HCT116 (cell line): ENCODE data around the gene BCKDHB. TPM values are rescaled to one million over a fixed set of nuclear protein-coding genes. Genes with fewer than 3 reads are reported as not detected.

Experiments used
- ATAC-seq: fragments of 200-7000 bp; cut with Tn5 transposase; 2 replicates; pipeline ENCODE4 v1.9.1; 2020; ENCODE audit warnings: mild to moderate bottlenecking, moderate library complexity
- BruUV-seq: library from RNA; stranded (reverse); fragments of 400-500 nt; replicated peaks from 2 replicates; lab custom pipeline; 2021; lab: Mats Ljungman, UMichigan
- CTCF ChIA-PET: fragments of 300-600 bp; sonication (Branson Sonifier 250); formaldehyde crosslinking; loops from one replicate; lab custom pipeline; 2021; ENCODE audit warnings: antibody characterized with exemption; lab: Charles Lee
- POLR2A ChIA-PET: fragments of 300-600, 350-600 bp; sonication (Branson Sonifier 250); formaldehyde crosslinking; loops from one replicate; lab custom pipeline; 2021; ENCODE audit warnings: antibody characterized with exemption; lab: Charles Lee
- RAD21 ChIA-PET, 2 experiments: fragments of 300-600 bp; sonication (Branson Sonifier 250); formaldehyde crosslinking; loops; one replicate each; lab custom pipeline; 2023; ENCODE audit warnings: low total read pairs in 2 of 2; ENCODE audit not compliant: uncharacterized antibody in 2 of 2, unreplicated experiment in 2 of 2, low non-redundant PET in 1 of 2; lab: Charles Lee
- DNase-seq: peaks from one replicate; pipeline ENCODE4 v3.0.0-alpha.2; 2010; ENCODE audit warnings: low read depth, low spot score
- H2AFZ ChIP-seq: fragments of 200-600 bp; shearing (Covaris generic), sonication (generic); 2 replicates; pipeline ENCODE4 v1.6.1; 2017; ENCODE audit warnings: low read depth, mixed run types, mixed read lengths, antibody characterized with exemption, low read length; ENCODE audit not compliant: poor library complexity, severe bottlenecking
- H3K27ac ChIP-seq: 2 replicates; pipeline ENCODE4 v1.5.1; 2012; ENCODE audit warnings: low read depth, low read length
- H3K27me3 ChIP-seq: fragments of 200-600 bp; sonication (generic); 2 replicates; pipeline ENCODE4 v1.6.1; 2016; ENCODE audit warnings: mixed run types, low read length, mixed read lengths; ENCODE audit not compliant: insufficient read depth
- H3K36me3 ChIP-seq, 2 experiments: fragments of 200-500 bp in 1 of 2; fragments of 200-600 bp in 1 of 2; sonication (Bioruptor generic) in 1 of 2; sonication (generic) in 1 of 2; 2 replicates each; pipeline versions ENCODE4 v1.5.1 to v1.6.1; 2014 to 2016; ENCODE audit warnings: low read length in 2 of 2, inconsistent platforms in 1 of 2, mixed read lengths in 1 of 2, mixed run types in 1 of 2; ENCODE audit not compliant: insufficient read depth in 2 of 2, control insufficient read depth in 1 of 2
- H3K4me1 ChIP-seq, 2 experiments: fragments of 200-600 bp in 1 of 2; sonication (generic) in 1 of 2; 2 replicates each; pipeline versions ENCODE4 v1.5.1 to v1.6.1; 2012 to 2017; ENCODE audit warnings: low read length in 2 of 2, inconsistent platforms in 1 of 2, mild to moderate bottlenecking in 1 of 2, mixed read lengths in 1 of 2, mixed run types in 1 of 2, moderate library complexity in 1 of 2; ENCODE audit not compliant: insufficient read depth in 2 of 2, control insufficient read depth in 1 of 2
- H3K4me2 ChIP-seq: fragments of 200-600 bp; sonication (generic); 2 replicates; pipeline ENCODE4 v1.6.1; 2017; ENCODE audit warnings: mixed run types, low read length, mixed read lengths
- H3K4me3 ChIP-seq, 2 experiments: fragments of 200-600 bp in 1 of 2; sonication (generic) in 1 of 2; replicated peaks in 1 of 2; 2 replicates each; pipeline ENCODE4 v1.5.1; 2011 to 2016; ENCODE audit warnings: low read length in 2 of 2, control low read depth in 1 of 2, low read depth in 1 of 2, mild to moderate bottlenecking in 1 of 2, mixed read lengths in 1 of 2, mixed run types in 1 of 2
- H3K79me2 ChIP-seq: fragments of 200-600 bp; sonication (generic); 2 replicates; pipeline ENCODE4 v1.6.1; 2017; ENCODE audit warnings: mild to moderate bottlenecking, mixed run types, low read length, moderate library complexity, mixed read lengths; ENCODE audit not compliant: insufficient read depth
- H3K9ac ChIP-seq: fragments of 200-600 bp; sonication (generic); 2 replicates; pipeline ENCODE4 v1.6.1; 2016; ENCODE audit warnings: low read length, mixed read lengths
- H3K9me2 ChIP-seq: fragments of 200-600 bp; sonication (generic), shearing (Covaris generic); 2 replicates; pipeline ENCODE4 v1.6.1; 2017; ENCODE audit warnings: mixed run types, mild to moderate bottlenecking, moderate library complexity; ENCODE audit not compliant: insufficient read depth
- H3K9me3 ChIP-seq, 2 experiments: fragments of 200-500 bp in 1 of 2; fragments of 200-600 bp in 1 of 2; sonication (Bioruptor generic) in 1 of 2; sonication (generic) in 1 of 2; 2 replicates each; pipeline ENCODE4 v1.6.1; 2014 to 2017; ENCODE audit warnings: low read length in 2 of 2, mixed read lengths in 2 of 2, inconsistent platforms in 1 of 2, low read depth in 1 of 2, mild to moderate bottlenecking in 1 of 2, mixed run types in 1 of 2, moderate library complexity in 1 of 2; ENCODE audit not compliant: control insufficient read depth in 1 of 2, insufficient read depth in 1 of 2
- H4K20me1 ChIP-seq: fragments of 200-600 bp; sonication (generic), shearing (Covaris generic); 2 replicates; pipeline ENCODE4 v1.6.1; 2017; ENCODE audit warnings: mixed run types, mild to moderate bottlenecking, moderate library complexity; ENCODE audit not compliant: insufficient read depth
- ATF3 ChIP-seq: IDR thresholded peaks from 2 replicates; pipeline ENCODE4 v1.6.1; 2012
- CEBPB ChIP-seq: IDR thresholded peaks from 2 replicates; pipeline ENCODE4 v1.6.1; 2012; ENCODE audit warnings: low read depth
- EGR1 ChIP-seq: IDR thresholded peaks from 2 replicates; pipeline ENCODE4 v1.6.1; 2012; ENCODE audit warnings: low read depth
- ELF1 ChIP-seq: IDR thresholded peaks from 2 replicates; pipeline ENCODE4 v1.6.1; 2012; ENCODE audit warnings: low read depth, borderline replicate concordance
- EZH2 ChIP-seq: fragments of 200-600 bp; sonication (generic); IDR thresholded peaks from 2 replicates; pipeline ENCODE4 v1.6.1; 2017; ENCODE audit warnings: antibody characterized with exemption, mixed run types
- EZH2phosphoT487 ChIP-seq: fragments of 200-600 bp; IDR thresholded peaks from 2 replicates; pipeline ENCODE4 v1.6.1; 2018; ENCODE audit warnings: antibody characterized with exemption, borderline replicate concordance
- FOSL1 ChIP-seq: IDR thresholded peaks from 2 replicates; pipeline ENCODE4 v1.6.1; 2012; ENCODE audit warnings: low read depth
- JUND ChIP-seq: IDR thresholded peaks from 2 replicates; pipeline ENCODE4 v1.6.1; 2012
- POLR2AphosphoS5 ChIP-seq: IDR thresholded peaks from 2 replicates; pipeline ENCODE4 v1.6.1; 2011; ENCODE audit warnings: mild to moderate bottlenecking, low read depth, low read length, moderate library complexity
- RAD21 ChIP-seq: IDR thresholded peaks from 2 replicates; pipeline ENCODE4 v1.6.1; 2012; ENCODE audit warnings: low read depth, mild to moderate bottlenecking
- REST ChIP-seq: IDR thresholded peaks from 2 replicates; pipeline ENCODE4 v1.6.1; 2012; ENCODE audit warnings: low read depth
- SIN3A ChIP-seq: IDR thresholded peaks from 2 replicates; pipeline ENCODE4 v1.6.1; 2012; ENCODE audit warnings: low read depth
- SRF ChIP-seq: IDR thresholded peaks from 2 replicates; pipeline ENCODE4 v1.6.1; 2012; ENCODE audit warnings: low read depth
- TCF7L2 ChIP-seq: IDR thresholded peaks from 2 replicates; pipeline ENCODE4 v1.7.0; 2011; ENCODE audit warnings: borderline replicate concordance, inconsistent platforms; ENCODE audit not compliant: insufficient read depth, insufficient read length; ENCODE audit errors: extremely low read depth
- YY1 ChIP-seq: IDR thresholded peaks from 2 replicates; pipeline ENCODE4 v1.6.1; 2011; ENCODE audit warnings: low read length, low read depth, moderate library complexity, mild to moderate bottlenecking; ENCODE audit not compliant: insufficient replicate concordance; ENCODE audit errors: extremely low read depth
- ZFX ChIP-seq: fragments of 450-650 bp; IDR thresholded peaks from 2 replicates; pipeline ENCODE4 v1.6.1; 2017
- ZNF274 ChIP-seq: fragments of 200-500 bp; sonication (Bioruptor generic); IDR thresholded peaks from 2 replicates; pipeline ENCODE4 v1.6.1; 2014; ENCODE audit warnings: mild to moderate bottlenecking, low read depth, low read length, inconsistent platforms
- intact Hi-C: fragments of 100-400 bp; cut with micrococcal nuclease; formaldehyde crosslinking; loops from 2 replicates; pipeline ENCODE4 v1.10.0; 2022
- total RNA-seq: library from RNA; stranded (reverse); gene quantifications from one replicate; pipeline ENCODE4 v1.2.1, GENCODE V29; 2021; ENCODE audit not compliant: unreplicated experiment
- TF ChIP-seq, protein P1 (sequence below): IDR thresholded peaks from 2 replicates; pipeline ENCODE4 v1.6.1; 2012

The BCKDHB gene
- total RNA-seq, 1 experiment from 2014 or later = 11.2 TPM

DNA sequence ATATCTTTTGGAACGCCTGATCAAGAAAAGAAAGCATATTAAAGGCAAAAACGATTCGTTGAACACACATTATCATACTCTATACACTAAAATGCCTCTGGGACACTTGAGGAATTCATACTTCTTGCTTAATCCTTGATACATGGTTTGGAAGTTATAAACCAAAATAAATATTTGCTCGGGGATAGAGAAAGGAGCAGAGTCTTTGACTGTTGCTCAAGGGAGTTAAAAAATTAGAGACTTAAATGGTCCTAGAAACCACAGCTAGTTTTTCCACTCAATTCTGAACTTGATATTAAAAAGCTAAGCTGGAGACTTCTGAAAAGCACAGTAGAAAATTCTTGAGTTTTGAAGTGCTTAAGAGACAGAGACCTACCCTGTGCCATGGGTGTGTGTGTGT is 98.9 kb downstream of the BCKDHB start:
- H3K4me1 ChIP-seq = no peaks in the 10 kb centered on the region
- H3K27ac ChIP-seq = no peak overlapping the region
- no peak for ATAC-seq
- DNase-seq = no peak
- no peak overlapping the region for H3K4me2 ChIP-seq
- no peaks in the 10 kb centered on the region for H4K20me1 ChIP-seq
- no peaks in the 10 kb centered on the region for H3K36me3 ChIP-seq
- intact Hi-C loops = no loop called here
- H3K9me2 ChIP-seq = no peaks in the 10 kb centered on the region
- RAD21 ChIA-PET = no interaction called here
- BruUV-seq = no TSS peak
- no peaks in the 10 kb centered on the region for H3K9me3 ChIP-seq
- no peaks in the 10 kb centered on the region for H3K79me2 ChIP-seq
- H2AFZ ChIP-seq = no peak overlapping the region
- TF ChIP-seq TCF7L2 = no peak
- no peak for TF ChIP-seq RAD21
- TF ChIP-seq EGR1 = no peak
- TF ChIP-seq POLR2AphosphoS5 = no peak
- no peak for TF ChIP-seq JUND
- no peak for TF ChIP-seq REST
- TF ChIP-seq EZH2 = no peak
- TF ChIP-seq FOSL1 = no peak
- TF ChIP-seq YY1 = no peak
- no peak for TF ChIP-seq ZNF274
- TF ChIP-seq ZFX = no peak
- TF ChIP-seq, protein P1, sequence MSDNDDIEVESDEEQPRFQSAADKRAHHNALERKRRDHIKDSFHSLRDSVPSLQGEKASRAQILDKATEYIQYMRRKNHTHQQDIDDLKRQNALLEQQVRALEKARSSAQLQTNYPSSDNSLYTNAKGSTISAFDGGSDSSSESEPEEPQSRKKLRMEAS = no peak
- no peak for TF ChIP-seq CEBPB
- TF ChIP-seq SIN3A = no peak
- TF ChIP-seq SRF = no peak
- TF ChIP-seq ATF3 = no peak
- TF ChIP-seq ELF1 = no peak
- no peak for TF ChIP-seq EZH2phosphoT487
- POLR2A ChIA-PET = no interaction called here
- no peaks in the 10 kb centered on the region for H3K27me3 ChIP-seq
- no peak overlapping the region for H3K4me3 ChIP-seq
- CTCF ChIA-PET = interaction anchor here (4.7 kb wide), 1 partner anchor 9 kb away, joined by 28 read pairs; no protein-coding TSS in a partner anchor
- H3K9ac ChIP-seq = no peak overlapping the region
